WTC11 (cell line): ENCODE results near the gene TDP1.

Source experiments
- ATF2 ChIP-seq: sonication (generic); formaldehyde crosslinking; IDR thresholded peaks from 2 replicates; pipeline ENCODE4 v1.8.1; 2022; ENCODE audit warnings: low read depth, missing genetic modification reagents, borderline replicate concordance
- CTCF ChIP-seq: fragments of 200-600 bp; IDR thresholded peaks from 2 replicates; pipeline ENCODE4 v1.8.0; 2022; ENCODE audit warnings: antibody characterized with exemption
- E2F5 ChIP-seq: sonication (generic); formaldehyde crosslinking; IDR thresholded peaks from 2 replicates; pipeline ENCODE4 v1.8.1; 2022; ENCODE audit warnings: mild to moderate bottlenecking, moderate library complexity, missing genetic modification reagents
- KAT7 ChIP-seq: sonication (generic); formaldehyde crosslinking; IDR thresholded peaks from 2 replicates; pipeline ENCODE4 v1.8.1; 2023; ENCODE audit warnings: missing genetic modification reagents, mild to moderate bottlenecking, borderline replicate concordance
- MAX ChIP-seq: sonication (generic); formaldehyde crosslinking; IDR thresholded peaks from 2 replicates; pipeline ENCODE4 v1.8.0; 2022; ENCODE audit warnings: mild to moderate bottlenecking, missing genetic modification reagents
- NR2C2 ChIP-seq: sonication (generic); formaldehyde crosslinking; IDR thresholded peaks from 2 replicates; pipeline ENCODE4 v1.8.0; 2022; ENCODE audit warnings: mild to moderate bottlenecking, missing genetic modification reagents
- USF2 ChIP-seq: sonication (generic); formaldehyde crosslinking; IDR thresholded peaks from 2 replicates; pipeline ENCODE4 v1.8.1; 2023; ENCODE audit warnings: mild to moderate bottlenecking, missing genetic modification reagents, moderate library complexity
- ZBTB43 ChIP-seq: sonication (generic); formaldehyde crosslinking; IDR thresholded peaks from 2 replicates; pipeline ENCODE4 v1.8.1; 2023; ENCODE audit warnings: mild to moderate bottlenecking, missing genetic modification reagents

- TF ChIP-seq ATF2 (no peak), MAX (CRISPR knock-in tag) (no peak), CTCF (no peak), ZBTB43 (CRISPR knock-in tag) (no peak), USF2 (CRISPR knock-in tag) (no peak), E2F5 (CRISPR knock-in tag) (no peak), NR2C2 (CRISPR knock-in tag) (no peak), KAT7 (no peak)
Measured at GRCh38 chr14:89909586-89909985, 46.1 kb upstream of the TDP1 start.
